Liver (tissue), 9 donors: ENCODE measurements around the gene BCL7B. TPM values are rescaled to one million over a fixed set of nuclear protein-coding genes. Genes with fewer than 3 reads are reported as not detected.

Experiments used
- DNase-seq: peaks from one replicate; pipeline ENCODE4 v3.0.0-alpha.2; 2017; ENCODE audit warnings: low spot score
- H3K27ac ChIP-seq, 2 donors: one replicate each; pipeline ENCODE4 v1.7.0; 2013; ENCODE audit warnings: inconsistent platforms in 2 of 2, low read length in 2 of 2, control low read depth in 1 of 2, low read depth in 1 of 2, mild to moderate bottlenecking in 1 of 2
- H3K27me3 ChIP-seq, 4 donors: one replicate each; pipeline versions ENCODE4 v1.6.1 to v1.7.0; 2013; ENCODE audit warnings: low read length in 3 of 4, inconsistent platforms in 1 of 4, mild to moderate bottlenecking in 1 of 4, moderate library complexity in 1 of 4; ENCODE audit not compliant: control insufficient read depth in 4 of 4, insufficient read depth in 4 of 4
- H3K36me3 ChIP-seq, 4 donors: one replicate each; pipeline versions ENCODE4 v1.6.1 to v1.7.0; 2013; ENCODE audit warnings: low read length in 3 of 4, mild to moderate bottlenecking in 3 of 4, low read depth in 1 of 4, moderate library complexity in 1 of 4; ENCODE audit not compliant: control insufficient read depth in 4 of 4, insufficient read depth in 3 of 4
- H3K4me1 ChIP-seq, 4 donors: one replicate each; pipeline versions ENCODE4 v1.6.1 to v1.7.0; 2013; ENCODE audit warnings: low read length in 3 of 4, mild to moderate bottlenecking in 3 of 4, moderate library complexity in 1 of 4; ENCODE audit not compliant: control insufficient read depth in 4 of 4, insufficient read depth in 4 of 4
- H3K4me3 ChIP-seq, 3 donors: one replicate each; pipeline versions ENCODE4 v1.6.1 to v1.7.0; 2013; ENCODE audit warnings: low read length in 3 of 3, control low read depth in 1 of 3, low read depth in 1 of 3, mild to moderate bottlenecking in 1 of 3
- H3K9ac ChIP-seq, 2 donors: one replicate each; pipeline ENCODE4 v1.7.0; 2013; ENCODE audit warnings: low read length in 2 of 2, mild to moderate bottlenecking in 2 of 2, moderate library complexity in 2 of 2, control low read depth in 1 of 2, low read depth in 1 of 2
- H3K9me3 ChIP-seq, 4 donors: one replicate each; pipeline versions ENCODE4 v1.6.1 to v1.7.0; 2013; ENCODE audit warnings: low read length in 3 of 4; ENCODE audit not compliant: control insufficient read depth in 4 of 4
- ATF3 ChIP-seq: IDR thresholded peaks from 2 replicates; pipeline ENCODE4 v1.6.1; 2016; ENCODE audit warnings: antibody characterized with exemption
- EGR1 ChIP-seq, 2 donors: IDR thresholded peaks; 2 replicates each; pipeline ENCODE4 v1.6.1; 2016 to 2018; ENCODE audit warnings: antibody characterized with exemption in 2 of 2, low read depth in 2 of 2
- FOXA1 ChIP-seq: IDR thresholded peaks from 2 replicates; pipeline ENCODE4 v1.6.1; 2016; ENCODE audit warnings: antibody characterized with exemption
- FOXA2 ChIP-seq: IDR thresholded peaks from 2 replicates; pipeline ENCODE4 v1.6.1; 2016; ENCODE audit warnings: antibody characterized with exemption
- GABPA ChIP-seq, 2 donors: IDR thresholded peaks in 1 of 2; conservative IDR thresholded peaks in 1 of 2; 2 replicates each; pipeline ENCODE4 v1.6.1; 2016; ENCODE audit warnings: antibody characterized with exemption in 2 of 2, mild to moderate bottlenecking in 1 of 2, moderate library complexity in 1 of 2
- HNF4A ChIP-seq, 2 donors: conservative IDR thresholded peaks; 2 replicates each; pipeline ENCODE4 v1.6.1; 2016; ENCODE audit warnings: antibody characterized with exemption in 2 of 2, mild to moderate bottlenecking in 2 of 2
- HNF4G ChIP-seq: IDR thresholded peaks from 2 replicates; pipeline ENCODE4 v1.6.1; 2016; ENCODE audit warnings: antibody characterized with exemption
- JUND ChIP-seq, 2 donors: IDR thresholded peaks; 2 replicates each; pipeline ENCODE4 v1.6.1; 2016; ENCODE audit warnings: antibody characterized with exemption in 2 of 2
- NR2F2 ChIP-seq: IDR thresholded peaks from 2 replicates; pipeline ENCODE4 v1.6.1; 2016; ENCODE audit warnings: antibody characterized with exemption
- RAD21 ChIP-seq, 2 donors: IDR thresholded peaks; 2 replicates each; pipeline ENCODE4 v1.6.1; 2016; ENCODE audit warnings: antibody characterized with exemption in 2 of 2, mild to moderate bottlenecking in 2 of 2
- REST ChIP-seq: IDR thresholded peaks from 2 replicates; pipeline ENCODE4 v1.6.1; 2016; ENCODE audit warnings: antibody characterized with exemption, mild to moderate bottlenecking
- RXRA ChIP-seq, 2 donors: IDR thresholded peaks; 2 replicates each; pipeline ENCODE4 v1.6.1; 2017 to 2018; ENCODE audit warnings: antibody characterized with exemption in 2 of 2, mild to moderate bottlenecking in 1 of 2
- SP1 ChIP-seq: IDR thresholded peaks from 2 replicates; pipeline ENCODE4 v1.6.1; 2018; ENCODE audit warnings: antibody characterized with exemption, mild to moderate bottlenecking
- TAF1 ChIP-seq: conservative IDR thresholded peaks from 2 replicates; pipeline ENCODE4 v1.6.1; 2016; ENCODE audit warnings: antibody characterized with exemption, mild to moderate bottlenecking
- YY1 ChIP-seq: IDR thresholded peaks from 2 replicates; pipeline ENCODE4 v1.6.1; 2016; ENCODE audit warnings: antibody characterized with exemption, mild to moderate bottlenecking
- ZBTB33 ChIP-seq: IDR thresholded peaks from 2 replicates; pipeline ENCODE4 v1.6.1; 2016; ENCODE audit warnings: antibody characterized with exemption
- WGBS: extraction: QIAGEN DNeasy Blood & Tissue Kit; methylation state at CpG from one replicate; pipeline ENCODE4 v1.1.7; 2013; 5-methylcytosine and 5-hydroxymethylcytosine counted together
- polyA plus RNA-seq, 2 donors: library from polyadenylated mRNA; stranded (reverse) in 1 of 2; unstranded in 1 of 2; fragments of 200-250 nt in 1 of 2; fragments of >200 nt in 1 of 2; fragmentation: Nextera tagmentation in 1 of 2; extraction: Ambion mirVana in 1 of 2; gene quantifications; one replicate each; pipeline versions ENCODE4 v1.2.1 to v1.2.3, GENCODE V29; 2013 to 2015
- total RNA-seq, 2 donors: library from RNA; depleted of rRNA; stranded (reverse); fragments of >200 nt; gene quantifications; one replicate each; pipeline ENCODE4 v1.2.3, GENCODE V29; 2014
- TF ChIP-seq, protein P1 (sequence below): IDR thresholded peaks from 2 replicates; pipeline ENCODE4 v1.6.1; 2016; ENCODE audit warnings: antibody characterized with exemption
- TF ChIP-seq, protein P2 (sequence below): fragments of 150-350 bp; IDR thresholded peaks from 2 replicates; pipeline ENCODE4 v1.5.1; 2017; ENCODE audit warnings: improper control_type of control experiment, low read depth, low read length; ENCODE audit not compliant: missing input control
- donor health status: healthy.
- donor health status: healthy.
- donor health status: healthy.
- donor health status: healthy.
- donor health status: healthy.

Gene BCL7B
- total and polyA plus RNA-seq, 4 donors, result 13.2 to 27.5 (median 21.2) TPM

- Histone ChIP-seq H3K27me3 (no peaks in the 10 kb centered on the region), H3K4me1 (peaks cover 0 to 18% (median 16%) of the 10 kb centered on the region in 4 donors), H3K4me3 (peak overlapping the region; percentile 76 to 97 (median 91)), H3K27ac (peak overlapping the region; percentile 98), H3K9me3 (no peaks in the 10 kb centered on the region), H3K36me3 (peaks cover 0 to 2% (median under 1%) of the 10 kb centered on the region in 4 donors), H3K9ac (peak overlapping the region; percentile 66 to 89)
- DNase-seq, result peak; percentile 91
- WGBS, result under 1% methylated on average over 36 of the region's 36 CpGs
- TF ChIP-seq, protein P1, sequence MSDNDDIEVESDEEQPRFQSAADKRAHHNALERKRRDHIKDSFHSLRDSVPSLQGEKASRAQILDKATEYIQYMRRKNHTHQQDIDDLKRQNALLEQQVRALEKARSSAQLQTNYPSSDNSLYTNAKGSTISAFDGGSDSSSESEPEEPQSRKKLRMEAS, result no peak
- TF ChIP-seq RXRA (IDR thresholded peaks at IDR 0.05) (no peak), TAF1 (no peak), REST (no peak), YY1 (peak; percentile 12), NR2F2 (no peak), RAD21 (IDR thresholded peaks at IDR 0.05) (peak in 1 of 2 donors; percentile 60), HNF4A (conservative IDR thresholded peaks at IDR 0.05) (no peak), ZBTB33 (no peak), EGR1 (IDR thresholded peaks at IDR 0.05; ENCODE audit: low read depth in 2 of 2) (no peak), FOXA2 (no peak), JUND (IDR thresholded peaks at IDR 0.05) (no peak), SP1 (peak; percentile 41), ATF3 (no peak), GABPA (IDR thresholded peaks at IDR 0.05 in 1 of 2, conservative IDR thresholded peaks at IDR 0.05 in 1 of 2) (peak in 1 of 2 donors; percentile 60), HNF4G (no peak), FOXA1 (no peak)
- TF ChIP-seq, protein P2, sequence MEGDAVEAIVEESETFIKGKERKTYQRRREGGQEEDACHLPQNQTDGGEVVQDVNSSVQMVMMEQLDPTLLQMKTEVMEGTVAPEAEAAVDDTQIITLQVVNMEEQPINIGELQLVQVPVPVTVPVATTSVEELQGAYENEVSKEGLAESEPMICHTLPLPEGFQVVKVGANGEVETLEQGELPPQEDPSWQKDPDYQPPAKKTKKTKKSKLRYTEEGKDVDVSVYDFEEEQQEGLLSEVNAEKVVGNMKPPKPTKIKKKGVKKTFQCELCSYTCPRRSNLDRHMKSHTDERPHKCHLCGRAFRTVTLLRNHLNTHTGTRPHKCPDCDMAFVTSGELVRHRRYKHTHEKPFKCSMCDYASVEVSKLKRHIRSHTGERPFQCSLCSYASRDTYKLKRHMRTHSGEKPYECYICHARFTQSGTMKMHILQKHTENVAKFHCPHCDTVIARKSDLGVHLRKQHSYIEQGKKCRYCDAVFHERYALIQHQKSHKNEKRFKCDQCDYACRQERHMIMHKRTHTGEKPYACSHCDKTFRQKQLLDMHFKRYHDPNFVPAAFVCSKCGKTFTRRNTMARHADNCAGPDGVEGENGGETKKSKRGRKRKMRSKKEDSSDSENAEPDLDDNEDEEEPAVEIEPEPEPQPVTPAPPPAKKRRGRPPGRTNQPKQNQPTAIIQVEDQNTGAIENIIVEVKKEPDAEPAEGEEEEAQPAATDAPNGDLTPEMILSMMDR, result no peak
Measured at GRCh38 chr7:73557108-73557396, 438 bp downstream of the BCL7B start.
